Measurements from ENCODE around the gene UBQLN1. TPM values are rescaled to one million over a fixed set of nuclear protein-coding genes. Genes with fewer than 3 reads are reported as not detected.

The UBQLN1 gene
- polyA plus RNA-seq, 1 donor from 2014 or later = 133 TPM

- H3K9me2 ChIP-seq (ENCODE audit: insufficient read depth, low read length) = no peaks in the 10 kb centered on the region
- H3K4me2 ChIP-seq (ENCODE audit: low read length) = no peak overlapping the region
- H3K9ac ChIP-seq (ENCODE audit: low read length) = no peak overlapping the region
- H3K9me3 ChIP-seq (ENCODE audit: low read length) = no peaks in the 10 kb centered on the region
- no peak overlapping the region for H2AFZ ChIP-seq (ENCODE audit: low read depth, low read length)
- no peaks in the 10 kb centered on the region for H3F3A ChIP-seq (ENCODE audit: insufficient read depth, low read length, poor library complexity, severe bottlenecking)
- TF ChIP-seq MXI1 (conservative IDR thresholded peaks at IDR 0.05; ENCODE audit: poor library complexity, severe bottlenecking) (no peak), EP300 (conservative IDR thresholded peaks at IDR 0.05; ENCODE audit: poor library complexity, severe bottlenecking) (no peak), TAF1 (IDR thresholded peaks at IDR 0.05; ENCODE audit: low read depth) (no peak), EZH2 (IDR thresholded peaks at IDR 0.05; ENCODE audit: borderline replicate concordance, insufficient read depth, low read length, poor library complexity, severe bottlenecking) (no peak), RAD21 (conservative IDR thresholded peaks at IDR 0.05) (no peak), POLR2AphosphoS5 (IDR thresholded peaks at IDR 0.05) (no peak), CTCF (IDR thresholded peaks at IDR 0.05; ENCODE audit: poor library complexity, severe bottlenecking) (no peak), SMC3 (conservative IDR thresholded peaks at IDR 0.05; ENCODE audit: poor library complexity) (no peak)
- TF ChIP-seq, protein P1, sequence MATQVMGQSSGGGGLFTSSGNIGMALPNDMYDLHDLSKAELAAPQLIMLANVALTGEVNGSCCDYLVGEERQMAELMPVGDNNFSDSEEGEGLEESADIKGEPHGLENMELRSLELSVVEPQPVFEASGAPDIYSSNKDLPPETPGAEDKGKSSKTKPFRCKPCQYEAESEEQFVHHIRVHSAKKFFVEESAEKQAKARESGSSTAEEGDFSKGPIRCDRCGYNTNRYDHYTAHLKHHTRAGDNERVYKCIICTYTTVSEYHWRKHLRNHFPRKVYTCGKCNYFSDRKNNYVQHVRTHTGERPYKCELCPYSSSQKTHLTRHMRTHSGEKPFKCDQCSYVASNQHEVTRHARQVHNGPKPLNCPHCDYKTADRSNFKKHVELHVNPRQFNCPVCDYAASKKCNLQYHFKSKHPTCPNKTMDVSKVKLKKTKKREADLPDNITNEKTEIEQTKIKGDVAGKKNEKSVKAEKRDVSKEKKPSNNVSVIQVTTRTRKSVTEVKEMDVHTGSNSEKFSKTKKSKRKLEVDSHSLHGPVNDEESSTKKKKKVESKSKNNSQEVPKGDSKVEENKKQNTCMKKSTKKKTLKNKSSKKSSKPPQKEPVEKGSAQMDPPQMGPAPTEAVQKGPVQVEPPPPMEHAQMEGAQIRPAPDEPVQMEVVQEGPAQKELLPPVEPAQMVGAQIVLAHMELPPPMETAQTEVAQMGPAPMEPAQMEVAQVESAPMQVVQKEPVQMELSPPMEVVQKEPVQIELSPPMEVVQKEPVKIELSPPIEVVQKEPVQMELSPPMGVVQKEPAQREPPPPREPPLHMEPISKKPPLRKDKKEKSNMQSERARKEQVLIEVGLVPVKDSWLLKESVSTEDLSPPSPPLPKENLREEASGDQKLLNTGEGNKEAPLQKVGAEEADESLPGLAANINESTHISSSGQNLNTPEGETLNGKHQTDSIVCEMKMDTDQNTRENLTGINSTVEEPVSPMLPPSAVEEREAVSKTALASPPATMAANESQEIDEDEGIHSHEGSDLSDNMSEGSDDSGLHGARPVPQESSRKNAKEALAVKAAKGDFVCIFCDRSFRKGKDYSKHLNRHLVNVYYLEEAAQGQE (IDR thresholded peaks at IDR 0.05; ENCODE audit: borderline replicate concordance) = no peak
- no peaks in the 10 kb centered on the region for H4K20me1 ChIP-seq (ENCODE audit: insufficient read depth)
- no peak overlapping the region for H3K4me3 ChIP-seq (ENCODE audit: low read length)
- H3K79me2 ChIP-seq (replicated peaks; ENCODE audit: insufficient read depth, low read length) = no peaks in the 10 kb centered on the region
- no peaks in the 10 kb centered on the region for H3K36me3 ChIP-seq (ENCODE audit: insufficient read depth, low read length)
- H3K27me3 ChIP-seq (ENCODE audit: insufficient read depth, low read depth, low read length) = no peaks in the 10 kb centered on the region
- H3K27ac ChIP-seq (ENCODE audit: low read length) = no peak overlapping the region
Measured at GRCh38 chr9:83714329-83714728, 6.6 kb upstream of the UBQLN1 start.

DNA sequence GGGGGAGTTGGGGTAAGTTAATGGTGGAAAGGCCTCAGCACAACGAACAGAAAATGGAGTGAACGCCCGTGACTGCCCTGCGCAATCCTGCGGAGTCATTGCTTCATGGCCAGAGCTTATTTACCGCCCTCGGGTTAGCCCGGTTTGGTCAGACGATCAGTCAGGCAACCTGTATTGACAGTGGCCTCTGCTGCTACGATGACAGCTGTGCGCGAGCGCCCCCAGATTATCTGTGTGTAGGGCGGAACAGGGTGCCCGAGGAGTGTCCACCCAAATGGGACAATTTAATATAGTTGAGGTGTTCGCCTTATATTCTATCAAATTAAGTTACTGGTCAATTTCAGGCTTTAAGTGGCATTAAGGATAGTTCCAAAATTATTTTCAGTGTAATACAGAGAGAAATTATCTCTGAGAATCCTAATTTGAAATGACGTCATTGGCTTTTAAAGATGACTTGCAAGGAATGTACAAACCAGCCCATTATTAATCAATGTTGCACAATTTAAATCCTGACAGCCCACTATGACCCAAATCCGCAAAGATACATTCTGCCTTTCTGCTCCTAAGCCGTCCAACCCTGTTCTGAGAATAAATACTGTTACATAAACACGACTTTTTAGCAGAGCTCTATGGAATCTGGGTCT, 879 bp upstream of the UBQLN1 start:
- Histone ChIP-seq H3K9ac (ENCODE audit: low read length) (peak overlapping the region; percentile 98), H3K27ac (ENCODE audit: low read length) (peak overlapping the region; percentile 94), H3K9me3 (ENCODE audit: low read length) (no peaks in the 10 kb centered on the region), H3K9me2 (ENCODE audit: insufficient read depth, low read length) (no peaks in the 10 kb centered on the region), H3F3A (ENCODE audit: insufficient read depth, low read length, poor library complexity, severe bottlenecking) (no peaks in the 10 kb centered on the region), H3K4me3 (ENCODE audit: low read length) (peak overlapping the region; percentile 96), H3K36me3 (ENCODE audit: insufficient read depth, low read length) (no peaks in the 10 kb centered on the region), H3K4me2 (ENCODE audit: low read length) (peak overlapping the region; percentile 81), H3K27me3 (ENCODE audit: insufficient read depth, low read depth, low read length) (no peaks in the 10 kb centered on the region), H3K79me2 (replicated peaks; ENCODE audit: insufficient read depth, low read length) (peaks cover 37% of the 10 kb centered on the region), H4K20me1 (ENCODE audit: insufficient read depth) (no peaks in the 10 kb centered on the region), H2AFZ (ENCODE audit: low read depth, low read length) (peak overlapping the region; percentile 93)
- TF ChIP-seq, protein P1 (IDR thresholded peaks at IDR 0.05; ENCODE audit: borderline replicate concordance) = no peak
- TF ChIP-seq POLR2AphosphoS5 (IDR thresholded peaks at IDR 0.05) = no peak
- peak; percentile 65 for TF ChIP-seq CTCF (IDR thresholded peaks at IDR 0.05; ENCODE audit: poor library complexity, severe bottlenecking)
- no peak for TF ChIP-seq EP300 (conservative IDR thresholded peaks at IDR 0.05; ENCODE audit: poor library complexity, severe bottlenecking)
- TF ChIP-seq MXI1 (conservative IDR thresholded peaks at IDR 0.05; ENCODE audit: poor library complexity, severe bottlenecking) = no peak
